B cell (primary cell): ENCODE results near the gene TMEM141.

Source experiments
- EZH2 ChIP-seq: IDR thresholded peaks from 2 replicates; pipeline ENCODE4 v1.6.1; 2012; ENCODE audit warnings: borderline replicate concordance, low read depth, mild to moderate bottlenecking, moderate library complexity, low read length; ENCODE audit not compliant: insufficient read depth, poor library complexity, severe bottlenecking
- TF ChIP-seq, protein P1 (sequence below): fragments of 200-600 bp; IDR thresholded peaks from one replicate; pipeline ENCODE4 v1.8.0; 2022; ENCODE audit warnings: antibody characterized with exemption, mild to moderate bottlenecking

DNA sequence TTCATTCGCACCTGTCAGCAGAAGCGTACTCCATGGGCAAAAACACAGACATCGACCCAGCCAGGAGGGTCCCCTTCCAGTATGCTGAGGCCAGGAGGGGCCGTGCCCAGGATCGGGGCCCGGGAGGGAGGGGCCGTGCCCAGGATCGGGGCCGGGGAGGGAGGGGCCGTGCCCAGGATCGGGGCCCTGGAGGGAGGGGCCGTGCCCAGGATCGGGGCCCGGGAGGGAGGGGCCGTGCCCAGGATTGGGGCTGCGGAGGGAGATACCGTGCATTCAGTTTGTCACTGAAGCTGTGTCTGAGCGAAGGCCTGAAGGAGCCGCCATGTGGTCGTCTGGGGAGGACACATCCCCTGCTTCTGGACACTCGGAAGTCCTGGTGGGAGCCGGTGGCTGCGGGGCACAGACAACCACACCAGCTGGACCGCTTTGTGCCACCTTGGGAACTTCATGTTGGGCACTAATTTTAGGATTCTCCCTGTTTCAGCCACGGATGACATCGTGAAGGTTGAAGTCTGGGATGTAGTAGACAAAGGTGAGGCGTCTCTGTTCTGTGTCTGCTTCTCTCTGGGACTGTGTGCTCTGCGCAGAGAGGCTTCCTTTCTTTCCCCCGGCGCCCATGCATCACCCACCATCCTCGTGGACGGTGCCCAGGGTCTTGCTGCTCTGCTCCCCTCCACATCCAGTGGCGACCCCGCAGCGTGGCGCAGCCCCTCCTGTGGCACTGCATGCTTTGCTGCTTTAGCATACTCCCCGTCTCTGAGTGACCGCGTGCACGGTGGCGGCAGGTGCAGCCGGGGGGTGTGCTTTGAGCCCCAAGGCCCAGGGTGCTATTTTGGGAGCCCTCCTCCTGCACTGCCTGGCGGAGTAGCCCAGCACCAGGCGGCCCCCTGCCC is 34.4 kb downstream of the TMEM141 start:
- TF ChIP-seq, protein P1, sequence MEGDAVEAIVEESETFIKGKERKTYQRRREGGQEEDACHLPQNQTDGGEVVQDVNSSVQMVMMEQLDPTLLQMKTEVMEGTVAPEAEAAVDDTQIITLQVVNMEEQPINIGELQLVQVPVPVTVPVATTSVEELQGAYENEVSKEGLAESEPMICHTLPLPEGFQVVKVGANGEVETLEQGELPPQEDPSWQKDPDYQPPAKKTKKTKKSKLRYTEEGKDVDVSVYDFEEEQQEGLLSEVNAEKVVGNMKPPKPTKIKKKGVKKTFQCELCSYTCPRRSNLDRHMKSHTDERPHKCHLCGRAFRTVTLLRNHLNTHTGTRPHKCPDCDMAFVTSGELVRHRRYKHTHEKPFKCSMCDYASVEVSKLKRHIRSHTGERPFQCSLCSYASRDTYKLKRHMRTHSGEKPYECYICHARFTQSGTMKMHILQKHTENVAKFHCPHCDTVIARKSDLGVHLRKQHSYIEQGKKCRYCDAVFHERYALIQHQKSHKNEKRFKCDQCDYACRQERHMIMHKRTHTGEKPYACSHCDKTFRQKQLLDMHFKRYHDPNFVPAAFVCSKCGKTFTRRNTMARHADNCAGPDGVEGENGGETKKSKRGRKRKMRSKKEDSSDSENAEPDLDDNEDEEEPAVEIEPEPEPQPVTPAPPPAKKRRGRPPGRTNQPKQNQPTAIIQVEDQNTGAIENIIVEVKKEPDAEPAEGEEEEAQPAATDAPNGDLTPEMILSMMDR: no peak
- no peak for TF ChIP-seq EZH2
